ENCODE results near the gene ARFIP2.
"Not testable (repeated sequence)": the region's sequence is repeated elsewhere in the genome, so short reads cannot be mapped to it uniquely, and the experiment has no call there.

Gene ARFIP2, protein sequence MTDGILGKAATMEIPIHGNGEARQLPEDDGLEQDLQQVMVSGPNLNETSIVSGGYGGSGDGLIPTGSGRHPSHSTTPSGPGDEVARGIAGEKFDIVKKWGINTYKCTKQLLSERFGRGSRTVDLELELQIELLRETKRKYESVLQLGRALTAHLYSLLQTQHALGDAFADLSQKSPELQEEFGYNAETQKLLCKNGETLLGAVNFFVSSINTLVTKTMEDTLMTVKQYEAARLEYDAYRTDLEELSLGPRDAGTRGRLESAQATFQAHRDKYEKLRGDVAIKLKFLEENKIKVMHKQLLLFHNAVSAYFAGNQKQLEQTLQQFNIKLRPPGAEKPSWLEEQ

DNA sequence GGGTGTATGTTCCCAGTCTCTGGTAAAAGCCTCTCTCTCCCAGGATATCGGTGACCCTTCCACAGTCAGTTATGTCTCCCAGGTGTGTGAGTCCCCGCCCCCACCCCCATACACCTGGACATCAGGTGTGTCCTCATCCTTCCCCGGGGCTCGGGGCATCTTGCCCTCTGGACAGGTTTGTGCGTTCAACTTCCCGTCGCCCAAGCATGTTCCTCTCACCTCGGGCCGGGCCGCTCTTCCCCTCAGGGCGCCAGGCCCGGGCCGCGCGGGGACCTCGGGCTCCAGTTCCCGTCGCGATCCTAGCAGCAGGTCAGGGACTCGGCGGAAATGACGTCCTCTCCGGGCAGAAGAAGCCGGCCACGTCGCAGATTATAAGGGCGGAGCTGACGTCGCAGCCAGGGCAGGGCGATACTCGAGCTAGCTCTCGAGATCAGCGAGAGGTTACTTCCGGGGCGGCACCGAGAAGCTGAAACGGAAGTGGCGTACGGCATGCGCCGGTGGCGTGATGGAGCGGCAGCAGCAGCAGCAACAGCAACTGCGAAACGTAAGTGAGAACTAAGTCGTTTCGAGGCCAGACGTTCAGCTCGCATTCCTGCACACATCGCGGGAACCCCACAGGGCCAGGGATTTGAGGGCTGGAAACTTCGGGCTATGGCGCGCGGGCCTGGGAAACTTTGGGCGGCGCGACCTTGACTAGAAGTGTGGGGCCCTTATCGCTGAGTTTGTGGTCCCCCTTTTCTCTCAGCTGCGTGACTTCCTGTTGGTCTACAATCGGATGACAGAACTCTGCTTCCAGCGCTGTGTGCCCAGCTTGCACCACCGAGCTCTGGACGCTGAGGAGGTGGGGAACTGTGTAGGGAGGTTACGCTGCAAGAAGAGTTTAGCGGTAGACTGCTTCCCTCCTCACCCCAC lies at the start of gene ARFIP2, which contains the start of gene TIMM10B:
Gene ARFIP2, minus strand, starts transcription at position 320 of the 912 bp plus-strand sequence. CDS start 910 bp downstream, outside the sequence.
Gene TIMM10B, plus strand, starts transcription at position 490 of the 912 bp plus-strand sequence. Its CDS starts 16 bp downstream, at position 506.
- peak; percentile 97 for DNase-seq

DNA sequence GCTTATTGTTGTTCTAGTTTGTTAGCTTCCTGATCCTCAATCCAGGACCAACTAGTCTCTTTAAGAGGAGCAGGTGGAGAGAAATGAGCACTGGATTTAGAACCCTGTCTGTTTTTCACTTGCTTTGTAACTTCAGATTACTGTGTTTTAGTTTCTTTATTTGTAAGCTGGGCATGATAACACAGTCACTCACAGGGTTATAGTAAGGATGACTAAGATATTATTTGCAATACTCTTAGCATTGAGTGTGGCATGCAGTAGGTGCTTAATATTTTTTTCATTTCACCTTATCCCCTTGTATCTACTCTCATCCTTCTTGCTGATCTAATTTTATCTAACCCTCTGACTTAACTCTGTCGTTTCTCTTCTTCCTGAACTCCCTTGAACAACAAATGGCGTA lies 49.7 kb upstream of the ARFIP2 start:
- DNase-seq, result no peak

DNA sequence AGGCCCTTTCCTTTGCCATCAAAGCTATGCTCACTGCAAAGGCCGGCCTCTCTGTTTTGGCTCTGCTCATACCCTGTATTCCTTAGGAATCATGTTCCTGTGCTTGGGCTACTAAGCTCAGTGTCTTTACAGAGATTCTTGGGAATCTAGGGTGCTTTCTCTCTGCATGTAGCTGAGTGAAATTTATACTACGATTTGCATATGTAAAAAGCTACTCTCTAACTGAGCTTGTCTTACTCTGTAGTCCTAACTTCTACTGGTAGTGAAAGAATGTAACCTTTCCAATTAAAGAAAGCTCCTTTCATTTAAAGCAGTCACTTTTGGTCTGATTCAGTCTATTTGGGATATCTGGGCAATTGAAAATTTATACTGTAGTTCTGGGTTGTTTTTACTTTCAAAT lies 48.1 kb upstream of the ARFIP2 start:
- DNase-seq, result no peak

DNA sequence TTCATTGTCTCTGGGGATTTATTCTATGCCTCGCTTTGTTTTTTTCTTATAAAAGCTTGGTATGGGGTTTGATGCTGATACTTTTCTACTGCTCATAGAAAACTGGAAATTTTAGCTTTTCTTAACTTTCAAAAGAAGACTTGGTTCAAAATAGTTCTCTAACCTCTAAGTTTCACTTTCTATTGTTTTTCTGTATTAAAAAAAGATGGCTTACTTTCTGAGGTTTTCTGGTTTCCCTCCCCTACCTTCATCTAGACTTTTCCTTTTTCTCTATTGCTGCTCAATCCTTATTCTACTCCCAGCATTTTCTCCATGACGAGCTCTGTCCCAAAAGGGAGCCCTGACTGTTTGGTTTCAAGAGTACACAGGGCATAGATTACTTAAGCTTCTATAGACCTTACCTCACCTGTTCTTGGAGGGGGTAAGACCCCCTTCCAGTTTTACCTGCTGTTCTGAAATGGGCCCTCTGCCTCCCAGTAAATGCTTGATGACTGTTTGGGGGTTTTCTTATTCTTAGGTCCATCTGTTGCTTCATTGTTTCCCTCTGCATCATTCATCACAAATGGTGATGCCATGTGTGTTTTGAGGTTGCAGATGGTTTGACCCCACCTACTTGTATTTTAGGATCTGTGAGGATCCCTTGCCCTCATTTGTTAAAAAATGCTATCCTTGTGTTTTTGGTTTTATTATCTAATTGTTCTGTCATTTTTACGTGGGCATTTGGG lies 45.4 kb upstream of the ARFIP2 start:
- no peak for DNase-seq

DNA sequence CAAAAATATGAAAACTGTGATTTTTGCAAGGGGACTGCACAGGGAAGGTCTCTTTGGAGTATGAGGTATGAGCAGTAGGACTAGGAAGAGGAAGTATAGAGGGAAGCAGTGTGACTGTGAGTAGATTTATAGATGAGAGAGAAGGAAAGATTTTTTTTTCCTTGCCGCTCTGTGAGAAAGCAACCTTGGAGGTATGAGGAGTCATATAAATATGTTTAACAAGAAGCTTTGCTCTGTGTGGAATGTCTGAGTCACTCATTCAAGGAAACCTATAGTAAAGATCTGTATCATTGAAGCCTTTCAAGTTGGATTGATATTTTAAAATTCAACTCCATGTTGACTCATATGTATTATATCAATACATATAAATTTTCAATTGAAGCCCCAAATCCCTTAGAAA lies 42.1 kb upstream of the ARFIP2 start:
- DNase-seq, result no peak

DNA sequence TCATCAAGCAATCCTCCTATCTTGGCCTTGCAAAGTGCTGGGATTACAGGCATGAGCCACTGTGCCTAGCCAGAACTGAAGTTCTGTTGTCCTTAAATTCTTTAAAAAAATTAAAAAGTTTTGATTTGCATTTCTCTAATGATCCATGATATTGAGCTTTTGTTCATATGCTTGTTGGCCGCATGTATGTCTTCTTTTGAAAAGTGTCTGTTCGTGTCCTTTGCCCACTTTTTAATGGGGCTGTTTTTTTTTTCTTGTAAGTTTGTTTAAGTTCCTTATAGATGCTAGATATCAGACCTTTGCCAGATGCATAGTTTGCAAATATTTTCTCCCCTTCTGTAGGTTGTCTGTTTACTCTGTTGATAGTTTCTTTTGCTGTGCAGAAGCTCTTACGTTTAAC lies 40.8 kb upstream of the ARFIP2 start:
- DNase-seq, result not testable (repeated sequence)

DNA sequence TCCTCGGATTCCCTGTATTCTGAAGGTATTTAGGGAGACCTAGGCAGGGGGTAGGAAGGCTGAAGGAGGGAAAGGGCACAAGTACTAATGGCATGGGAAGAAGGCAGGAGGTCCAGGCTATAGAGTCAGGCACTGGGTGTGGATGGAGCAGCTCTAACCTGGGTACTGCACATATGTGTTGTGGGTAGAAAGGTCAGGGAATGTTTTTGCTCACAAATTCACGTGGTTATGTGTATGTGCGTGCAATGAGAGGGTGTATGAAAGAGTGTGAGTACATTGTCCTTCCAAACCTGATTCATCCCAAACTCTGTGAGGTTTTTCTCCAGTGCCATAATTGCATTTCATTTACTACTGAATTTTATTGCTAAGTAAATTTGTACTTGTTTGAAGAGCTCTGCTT lies 39.1 kb upstream of the ARFIP2 start:
- DNase-seq, result no peak

DNA sequence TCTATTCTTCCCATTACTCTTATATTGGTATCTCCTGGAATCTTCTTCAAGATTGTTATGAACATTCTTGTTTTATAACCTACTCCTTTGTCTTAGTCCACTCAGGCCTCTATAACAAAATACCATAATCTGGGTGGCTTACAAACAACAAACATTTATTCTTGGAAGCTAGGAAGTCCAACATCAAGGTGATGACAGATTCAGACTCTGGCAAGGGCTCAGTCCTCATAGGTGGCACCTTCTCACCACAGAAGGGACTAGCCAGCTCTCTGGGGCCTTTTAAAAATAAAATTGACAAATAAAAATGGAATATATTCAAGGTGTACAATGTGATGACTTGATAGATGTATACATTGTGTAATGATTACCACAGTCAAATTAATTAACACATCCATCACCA lies 35.7 kb upstream of the ARFIP2 start:
- DNase-seq, result no peak

DNA sequence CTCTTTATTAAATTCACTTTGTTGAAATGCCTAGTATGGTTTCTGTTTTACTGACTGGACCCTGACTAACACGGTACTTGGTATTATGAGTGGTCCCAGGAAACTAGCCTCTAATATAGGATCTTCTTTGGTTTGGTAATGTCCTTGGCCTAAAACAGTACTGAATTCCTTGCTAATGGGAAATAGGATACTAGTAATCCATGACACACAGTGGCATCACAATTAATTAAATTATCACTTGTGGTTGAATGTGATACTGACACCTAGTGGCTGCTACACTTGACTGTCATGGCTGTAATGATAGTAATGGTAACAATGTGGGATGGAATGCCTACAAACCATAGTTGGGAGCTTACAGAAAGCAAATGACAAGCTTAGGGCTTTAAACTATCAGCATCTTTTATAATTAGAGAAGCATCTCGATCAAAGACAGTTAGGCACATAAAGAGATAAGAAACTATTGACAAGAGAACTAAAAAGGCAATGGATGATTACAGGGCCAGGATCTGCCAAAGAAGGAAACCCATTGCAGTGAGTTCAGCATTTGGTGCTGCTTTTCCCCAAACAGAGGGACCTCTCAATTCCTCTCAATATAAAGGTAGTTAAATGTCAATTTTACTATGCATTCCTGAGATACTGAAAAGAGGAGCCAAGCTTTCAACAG lies 24.6 kb upstream of the ARFIP2 start:
- no peak for DNase-seq

DNA sequence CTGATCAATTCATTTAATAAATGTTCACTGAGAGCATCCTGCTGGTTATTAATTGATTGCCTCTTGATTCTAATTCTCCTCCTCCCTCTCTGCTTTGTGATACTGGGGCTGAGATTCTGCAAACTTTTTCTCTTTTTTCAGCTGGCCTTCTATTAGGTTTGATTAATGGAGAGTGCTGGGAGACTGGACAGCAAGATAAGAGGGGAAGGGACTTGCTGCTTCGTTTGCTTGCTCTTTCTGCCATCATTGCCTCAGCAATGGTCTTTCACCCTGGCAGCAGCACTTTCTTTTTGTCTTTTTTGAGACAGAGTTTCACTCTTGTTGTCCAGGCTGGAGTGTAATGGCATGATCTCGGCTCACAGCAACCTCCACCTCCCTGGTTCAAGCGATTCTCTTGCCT lies 23.0 kb upstream of the ARFIP2 start:
- DNase-seq, result no peak

DNA sequence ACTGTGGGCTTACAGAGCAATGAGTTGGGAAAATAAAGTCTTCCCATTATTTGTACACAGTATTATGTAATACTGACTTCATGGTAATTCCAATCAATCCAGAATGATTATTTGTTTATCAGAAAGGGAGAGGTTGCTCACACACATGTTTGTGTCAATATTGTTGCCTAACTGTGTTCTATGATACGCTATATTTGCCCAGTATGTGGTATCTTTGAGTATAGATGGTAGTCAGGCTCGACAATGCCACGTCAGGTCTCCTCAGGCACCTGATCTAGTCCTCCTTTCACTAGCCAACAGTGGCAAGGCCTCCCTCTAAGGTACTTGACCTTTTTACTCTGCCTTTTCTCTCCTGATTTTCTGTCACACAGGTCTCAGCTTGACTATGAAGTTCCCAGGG lies 21.3 kb upstream of the ARFIP2 start:
- no peak for DNase-seq

DNA sequence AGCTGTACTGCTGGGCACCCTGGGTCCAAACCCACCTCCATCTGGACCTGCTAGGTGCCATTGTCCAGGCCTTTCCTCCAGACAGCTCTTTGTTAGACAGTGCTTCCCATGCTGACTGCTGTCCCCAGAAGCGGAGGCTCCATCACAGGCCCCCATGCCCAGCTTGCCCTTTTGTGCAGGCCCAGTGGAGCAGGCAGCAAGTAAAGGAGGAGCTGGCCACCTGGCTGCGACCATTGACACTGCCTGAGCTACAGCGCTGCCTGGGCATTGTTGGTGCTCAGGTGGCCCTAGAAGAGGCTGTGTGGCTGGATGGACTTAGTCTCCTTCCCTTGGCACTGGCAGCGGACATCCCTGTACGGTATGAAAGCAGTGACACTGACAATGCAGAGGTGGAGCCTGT lies 17.4 kb upstream of the ARFIP2 start:
- no peak for DNase-seq

DNA sequence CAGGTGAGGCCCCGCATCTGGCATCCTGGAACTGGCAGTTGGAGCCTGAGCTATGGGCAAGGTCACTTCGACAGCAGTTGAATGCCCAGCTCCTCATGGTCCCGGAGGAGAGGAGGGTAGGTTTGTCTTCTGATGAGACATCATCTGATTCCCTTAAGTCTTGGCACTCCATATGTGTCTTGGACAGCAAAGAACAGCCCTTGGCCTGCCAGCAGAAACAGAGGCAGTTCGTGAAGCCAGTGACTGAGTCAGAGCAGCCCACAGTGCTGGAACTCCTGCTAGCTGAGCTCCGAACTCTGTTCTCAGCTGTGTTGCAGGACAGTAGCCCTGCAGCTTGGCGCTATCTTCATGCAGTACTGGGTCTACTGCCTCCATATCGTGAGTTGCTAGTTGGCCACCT lies 17.0 kb upstream of the ARFIP2 start:
- DNase-seq, result no peak

DNA sequence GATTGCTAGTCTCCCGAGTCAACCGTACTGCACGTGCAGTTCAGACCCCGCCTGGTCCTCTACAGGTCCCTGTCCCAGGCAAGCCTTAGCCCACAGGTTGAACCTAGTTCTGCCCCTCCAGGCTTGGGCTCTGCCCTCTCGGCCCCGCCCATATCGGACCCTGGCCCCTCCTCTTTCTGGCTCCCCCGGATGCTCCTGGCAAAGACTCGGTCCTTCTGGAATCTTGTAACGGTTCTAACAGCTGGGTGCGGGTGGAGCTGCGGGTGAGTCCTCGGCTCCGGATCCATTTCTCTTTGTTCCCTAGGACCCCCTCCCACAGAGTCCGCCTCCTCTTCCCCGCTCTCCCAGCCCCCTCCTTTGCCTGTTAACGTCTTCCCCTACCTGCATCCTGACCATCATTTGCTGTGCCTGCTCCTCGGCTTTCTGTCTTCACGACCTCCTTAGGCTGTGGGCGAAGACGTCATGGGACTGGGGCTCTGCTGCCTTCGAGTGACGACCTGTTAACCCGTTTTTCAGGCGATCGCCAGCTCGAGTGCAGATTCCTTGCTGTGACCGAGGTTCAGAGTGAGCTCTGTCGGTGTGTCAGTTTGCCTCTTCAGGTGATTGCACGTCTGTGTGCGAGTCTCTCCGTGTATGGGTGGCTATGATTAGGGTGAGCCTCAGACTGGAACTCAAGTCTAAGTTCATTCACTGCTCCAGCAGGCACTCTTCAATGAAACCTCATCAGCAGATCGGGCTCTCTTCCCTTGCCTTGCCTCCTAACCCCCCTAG lies 16.1 kb upstream of the ARFIP2 start, which contains the start of gene DNHD1:
Gene DNHD1, plus strand, starts transcription at position 212 of the 771 bp plus-strand sequence. CDS start 936 bp downstream, outside the sequence.
- no peak for DNase-seq

DNA sequence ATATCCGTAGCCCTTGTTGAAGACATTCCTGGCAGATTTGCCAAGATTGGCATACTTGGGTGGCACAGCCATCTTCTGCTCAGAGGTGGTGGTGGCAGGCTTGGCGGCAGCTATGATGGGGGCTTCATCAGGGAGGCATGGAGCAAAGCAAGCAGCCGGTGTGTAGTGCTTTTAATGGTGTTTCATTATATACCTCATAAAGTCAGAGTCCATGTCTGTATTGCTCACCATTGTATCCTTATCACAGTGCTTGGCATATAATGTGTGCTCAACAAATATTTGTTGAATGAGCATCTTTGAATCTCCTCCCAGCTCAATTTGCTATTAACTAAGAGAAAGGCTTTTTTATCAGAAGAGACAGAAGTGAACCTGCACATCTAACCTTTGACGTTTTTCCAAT lies 8.2 kb upstream of the ARFIP2 start:
- no peak for DNase-seq

DNA sequence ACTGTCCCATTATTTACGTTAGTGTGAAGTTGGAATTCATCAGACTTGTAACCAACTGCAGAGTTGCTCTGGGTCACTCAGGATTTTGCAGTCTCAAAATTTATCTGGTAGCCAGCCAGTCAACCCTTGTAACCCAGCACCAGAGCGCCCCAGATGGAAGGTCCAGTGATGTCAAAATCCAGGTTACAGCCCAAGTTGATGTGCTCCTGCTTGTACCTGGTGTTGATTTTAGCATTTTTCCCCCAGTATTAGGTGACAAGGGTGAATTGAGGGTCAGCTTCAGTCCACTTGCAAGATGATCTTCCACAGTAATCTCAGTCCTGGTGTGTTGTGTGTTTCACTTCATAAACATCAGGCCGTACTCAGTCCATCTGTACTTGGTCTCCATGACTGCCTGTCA lies 7.7 kb upstream of the ARFIP2 start:
- DNase-seq, result no peak

DNA sequence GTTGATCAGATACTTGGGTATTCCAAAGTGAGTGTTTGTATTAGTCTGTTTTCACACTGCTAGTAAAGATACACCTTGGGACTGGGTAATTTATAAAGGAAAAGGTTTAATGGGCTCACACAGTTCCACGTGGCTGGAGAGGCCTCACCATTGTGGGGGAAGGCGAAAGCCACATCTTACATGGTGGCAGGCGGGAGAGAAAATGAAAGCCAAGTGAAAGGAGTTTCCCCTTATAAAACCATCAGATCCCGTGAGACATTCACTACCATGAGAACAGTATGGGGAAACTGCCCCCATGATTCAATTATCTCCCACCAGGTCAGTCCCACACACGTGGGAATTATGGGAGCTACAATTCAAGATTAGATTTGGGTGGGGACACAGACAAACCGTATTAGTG lies 7.2 kb upstream of the ARFIP2 start:
- no peak for DNase-seq

DNA sequence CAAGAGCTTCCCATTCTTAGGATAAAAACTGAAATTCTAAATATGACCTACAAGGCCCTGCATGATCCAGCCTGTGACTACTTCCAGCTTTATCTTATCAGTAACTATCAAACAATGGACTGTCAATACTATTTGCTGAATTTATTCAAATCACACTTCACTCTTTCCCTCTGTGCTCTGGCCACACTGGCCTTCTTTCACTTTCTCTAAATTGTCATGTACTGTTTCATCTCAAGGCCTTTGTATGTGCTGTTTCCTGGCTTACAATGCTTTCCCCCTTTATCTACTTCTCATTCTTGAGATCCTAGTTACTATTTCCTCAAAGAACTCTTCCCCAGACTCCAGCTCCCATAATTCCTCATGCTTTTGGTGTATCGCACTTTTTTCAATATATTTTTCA lies 5.8 kb upstream of the ARFIP2 start:
- no peak for DNase-seq

DNA sequence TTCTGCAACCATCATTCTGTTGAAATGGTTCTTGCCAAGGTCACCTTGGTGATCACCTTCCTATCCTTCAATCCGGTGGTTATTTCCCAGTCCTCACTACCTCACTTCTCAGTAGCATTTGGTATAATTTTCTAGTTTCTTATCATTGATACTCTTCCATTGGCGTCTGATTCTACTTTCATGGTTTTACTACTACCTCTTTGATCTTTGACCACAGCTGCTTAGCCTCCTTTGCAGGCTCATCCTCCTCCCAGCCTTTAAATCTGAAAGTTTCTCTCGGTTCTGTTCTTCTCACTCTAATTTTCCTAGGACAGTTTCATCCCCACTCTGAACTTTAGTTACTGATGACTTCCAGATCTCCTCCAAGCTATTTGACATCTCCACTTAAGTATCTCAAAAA lies 5.1 kb upstream of the ARFIP2 start:
- no peak for DNase-seq

DNA sequence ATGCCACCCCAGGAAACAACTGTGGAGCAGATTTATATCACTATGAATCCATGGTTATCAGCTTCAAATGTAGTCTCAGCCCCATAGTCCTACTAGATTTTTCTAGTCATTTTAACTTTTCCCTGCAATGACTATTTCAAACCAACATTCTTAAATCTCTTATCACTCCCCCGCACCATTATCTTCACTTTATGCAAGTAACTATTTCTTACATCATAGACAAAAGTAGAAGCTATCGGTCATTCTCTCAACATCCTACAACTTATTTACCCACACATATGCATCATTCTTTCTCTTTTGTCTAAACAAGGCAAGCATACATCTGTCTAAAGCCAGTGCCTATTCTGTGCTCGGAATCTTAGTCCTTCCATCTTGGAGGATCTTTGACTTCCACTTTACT lies 4.5 kb upstream of the ARFIP2 start:
- DNase-seq, result no peak

DNA sequence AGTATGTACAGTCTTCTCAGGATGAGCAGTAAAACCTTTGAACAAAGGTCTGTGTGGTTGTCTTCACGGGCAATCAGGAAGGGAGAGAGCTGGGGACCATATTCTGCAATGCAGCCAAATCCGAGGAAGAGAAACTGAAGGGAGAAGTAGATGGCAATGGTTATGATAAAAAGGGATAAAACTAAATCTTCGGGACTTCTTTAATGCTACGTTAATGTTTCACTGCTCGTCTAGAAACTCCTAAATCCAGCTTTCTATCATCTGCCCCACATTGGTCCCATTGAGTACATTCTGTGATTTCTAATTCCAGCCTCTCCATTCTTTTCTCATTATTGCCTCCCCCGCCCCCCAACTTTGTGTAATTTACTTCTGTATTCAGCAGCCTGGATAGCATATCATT lies 1.9 kb upstream of the ARFIP2 start:
- no peak for DNase-seq

DNA sequence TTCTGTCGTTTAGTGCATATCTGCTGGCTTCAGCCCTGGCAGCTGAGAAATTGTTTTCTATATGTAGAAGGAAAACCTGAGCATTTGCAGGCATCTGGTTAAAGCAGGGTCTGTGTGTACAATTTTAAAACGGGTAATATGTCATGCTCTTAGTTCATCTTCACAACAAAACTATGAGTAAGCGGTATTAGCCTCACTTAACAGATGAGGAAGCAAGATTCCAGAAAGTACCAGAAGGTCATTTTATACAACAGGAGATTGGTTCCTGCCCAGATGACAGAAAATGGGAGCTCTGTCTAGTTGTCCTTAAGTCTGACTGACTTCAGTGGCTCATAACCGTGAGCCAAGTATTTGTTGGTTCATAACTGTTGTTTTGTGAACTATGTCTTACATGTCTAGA lies 1.3 kb upstream of the ARFIP2 start:
- DNase-seq, result no peak

All from NCI-H1092 (cell line).